ENCODE measurements around the gene ADCY9. TPM values are rescaled to one million over a fixed set of nuclear protein-coding genes. Genes with fewer than 3 reads are reported as not detected.

The ADCY9 gene
- total RNA-seq, 2 experiments from 2014 or later = 9.0 to 9.5 TPM

GRCh38 chr16:4101421-4102219 is 14.6 kb downstream of the ADCY9 start:
- ChIA-PET POLR2A (no interaction called here), CTCF (interaction anchor here (1.2 kb wide), 1 partner anchor 12 kb away, joined by 3 read pairs; no protein-coding TSS in a partner anchor)
- no peaks in the 10 kb centered on the region for H3K9me3 Mint-ChIP-seq
- H3K4me3 Mint-ChIP-seq = no peak overlapping the region
- H3K4me1 Mint-ChIP-seq = no peaks in the 10 kb centered on the region
- H3K27me3 Mint-ChIP-seq = no peaks in the 10 kb centered on the region
- DNase-seq = no peak
- no peak overlapping the region for H3K27ac Mint-ChIP-seq
- H3K36me3 Mint-ChIP-seq (ENCODE audit: low read depth) = peaks cover 24% of the 10 kb centered on the region

GRCh38 chr16:4098501-4098900 is 17.7 kb downstream of the ADCY9 start:
- POLR2A ChIA-PET = no interaction called here
- Mint-ChIP-seq H3K9me3 (no peaks in the 10 kb centered on the region), H3K36me3 (ENCODE audit: low read depth) (peaks cover 8% of the 10 kb centered on the region), H3K4me1 (peaks cover 2% of the 10 kb centered on the region), H3K4me3 (no peak overlapping the region), H3K27me3 (no peaks in the 10 kb centered on the region), H3K27ac (no peak overlapping the region)
- CTCF ChIA-PET = no interaction called here
- no peak for DNase-seq

DNA sequence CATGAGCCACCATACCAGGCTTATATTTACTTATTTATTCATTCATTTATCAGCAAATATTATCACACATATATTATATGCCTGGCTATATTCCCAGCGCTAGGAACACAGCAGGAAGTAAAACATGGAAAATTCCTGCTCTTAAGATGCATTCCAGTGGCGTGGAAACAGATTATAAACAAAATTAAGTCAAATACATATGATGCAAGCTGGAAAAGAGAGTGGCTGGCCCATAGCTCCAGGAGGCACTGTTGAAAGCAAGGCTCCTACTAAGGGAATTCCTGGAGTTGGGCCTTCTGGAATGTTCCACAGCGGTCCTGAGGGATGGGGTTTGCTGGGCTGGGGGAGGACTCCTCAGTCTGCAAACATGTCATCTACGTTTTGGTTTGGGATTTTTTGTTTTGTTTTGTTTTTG is 18.4 kb downstream of the ADCY9 start:
- Mint-ChIP-seq H3K4me3 (no peak overlapping the region), H3K9me3 (no peaks in the 10 kb centered on the region), H3K36me3 (ENCODE audit: low read depth) (peaks cover 6% of the 10 kb centered on the region), H3K27me3 (no peaks in the 10 kb centered on the region), H3K4me1 (peaks cover 2% of the 10 kb centered on the region), H3K27ac (no peak overlapping the region)
- POLR2A ChIA-PET = no interaction called here
- DNase-seq = no peak
- CTCF ChIA-PET = no interaction called here

GRCh38 chr16:4096509-4096908 is 19.7 kb downstream of the ADCY9 start:
- Mint-ChIP-seq H3K4me3 (no peak overlapping the region), H3K36me3 (ENCODE audit: low read depth) (no peaks in the 10 kb centered on the region), H3K4me1 (peaks cover 2% of the 10 kb centered on the region), H3K9me3 (no peaks in the 10 kb centered on the region), H3K27me3 (no peaks in the 10 kb centered on the region), H3K27ac (no peak overlapping the region)
- POLR2A ChIA-PET = no interaction called here
- DNase-seq = no peak
- CTCF ChIA-PET = interaction anchor here (1.6 kb wide), 1 partner anchor 158 kb away, joined by 5 read pairs; no protein-coding TSS in a partner anchor

DNA sequence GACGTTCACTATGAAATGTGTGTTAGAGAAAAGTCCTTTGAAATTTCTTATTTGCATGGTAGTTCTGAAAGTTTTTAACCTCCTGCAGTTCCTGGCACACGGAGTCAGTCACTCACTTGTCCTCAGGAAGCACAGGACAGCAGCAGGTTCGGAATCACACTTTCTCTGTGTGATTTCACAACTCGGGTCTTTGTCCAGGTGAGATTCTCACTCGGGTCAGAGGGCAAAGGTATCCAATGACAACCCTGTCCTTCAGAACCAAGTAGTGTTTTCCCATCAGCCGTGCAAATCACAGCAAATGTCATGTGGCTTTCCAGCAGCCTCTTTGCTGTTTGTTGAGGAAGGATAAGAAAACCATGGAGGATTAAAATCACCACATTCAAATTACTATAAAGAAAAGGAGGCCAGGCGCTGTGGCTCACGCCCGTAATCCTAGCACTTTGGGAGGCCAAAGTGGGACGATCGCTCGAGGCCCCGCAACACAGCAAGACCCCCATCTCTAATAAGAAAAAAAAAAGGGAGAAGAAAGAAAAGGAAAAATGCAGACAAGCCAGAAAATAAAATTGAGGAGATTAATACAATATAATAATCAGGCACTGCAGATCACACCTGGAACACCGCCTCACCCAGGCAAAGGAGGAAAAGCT is 22.0 kb downstream of the ADCY9 start:
- H3K27me3 Mint-ChIP-seq = no peaks in the 10 kb centered on the region
- no peaks in the 10 kb centered on the region for H3K36me3 Mint-ChIP-seq (ENCODE audit: low read depth)

DNA sequence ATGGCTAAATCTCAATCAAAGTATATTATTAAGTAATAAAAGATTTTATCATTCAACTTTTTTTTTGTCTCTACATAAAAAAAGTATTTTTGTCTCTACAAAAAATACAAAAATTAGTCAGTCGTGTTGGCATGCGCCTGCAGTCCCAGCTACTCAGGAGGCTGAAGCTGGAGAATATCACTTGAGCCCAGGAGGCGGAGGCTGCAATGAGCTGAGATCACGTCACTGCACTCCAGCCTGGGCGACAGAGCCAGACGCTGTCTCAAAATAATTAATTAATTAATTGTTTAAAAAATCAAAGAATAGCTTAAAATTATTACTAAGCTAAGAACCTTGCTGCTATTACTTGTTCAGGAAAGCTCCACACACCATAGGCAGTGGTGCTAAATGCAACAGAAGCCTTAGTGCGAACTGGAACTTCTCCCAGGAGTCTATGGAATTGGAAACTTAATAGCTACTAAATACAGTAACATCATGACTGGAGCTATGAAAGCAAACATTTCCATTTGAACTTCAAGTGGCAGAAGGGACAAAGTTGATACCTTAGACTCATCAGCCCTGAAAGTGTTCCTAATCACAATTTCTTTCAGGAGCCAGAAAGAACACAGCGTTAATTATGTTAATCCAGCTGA is 22.6 kb downstream of the ADCY9 start:
- H3K27me3 Mint-ChIP-seq = no peaks in the 10 kb centered on the region
- no peak overlapping the region for H3K27ac Mint-ChIP-seq
- ChIA-PET POLR2A (no interaction called here), CTCF (interaction anchor here (0.6 to 1.9 kb wide), 2 partner anchors 160 to 382 kb away, joined by 3 to 6 read pairs; no protein-coding TSS in a partner anchor)
- H3K9me3 Mint-ChIP-seq = no peaks in the 10 kb centered on the region
- peaks cover 5% of the 10 kb centered on the region for H3K4me1 Mint-ChIP-seq
- no peak overlapping the region for H3K4me3 Mint-ChIP-seq
- H3K36me3 Mint-ChIP-seq (ENCODE audit: low read depth) = no peaks in the 10 kb centered on the region
- DNase-seq = no peak

More for the DNA sequence above, 22.0 kb downstream of the ADCY9 start:
- ChIA-PET POLR2A (no interaction called here), CTCF (interaction anchor here (0.6 to 1.9 kb wide), 2 partner anchors 160 to 382 kb away, joined by 3 to 6 read pairs; no protein-coding TSS in a partner anchor)
- Mint-ChIP-seq H3K27ac (no peak overlapping the region), H3K4me3 (no peak overlapping the region), H3K9me3 (no peaks in the 10 kb centered on the region), H3K4me1 (peaks cover 5% of the 10 kb centered on the region)
- DNase-seq = no peak

GRCh38 chr16:4092547-4093265 is 23.5 kb downstream of the ADCY9 start:
- POLR2A ChIA-PET = interaction anchor here (1.2 kb wide), 1 partner anchor 179 kb away, joined by 3 read pairs; no protein-coding TSS in a partner anchor
- CTCF ChIA-PET = interaction anchor here (0.6 to 1.9 kb wide), 2 partner anchors 17 to 161 kb away, joined by 3 to 6 read pairs; no protein-coding TSS in a partner anchor
- DNase-seq = no peak
- Mint-ChIP-seq H3K36me3 (ENCODE audit: low read depth) (no peaks in the 10 kb centered on the region), H3K9me3 (no peaks in the 10 kb centered on the region), H3K4me3 (no peak overlapping the region), H3K27me3 (no peaks in the 10 kb centered on the region), H3K4me1 (peaks cover 5% of the 10 kb centered on the region), H3K27ac (no peak overlapping the region)

GRCh38 chr16:4091240-4092012 is 24.8 kb downstream of the ADCY9 start:
- ChIA-PET CTCF (interaction anchor here (0.6 kb wide), 1 partner anchor 410 kb away, joined by 4 read pairs; no protein-coding TSS in a partner anchor), POLR2A (no interaction called here)
- Mint-ChIP-seq H3K4me1 (peaks cover 4% of the 10 kb centered on the region), H3K4me3 (no peak overlapping the region), H3K27ac (no peak overlapping the region), H3K9me3 (no peaks in the 10 kb centered on the region), H3K36me3 (ENCODE audit: low read depth) (no peaks in the 10 kb centered on the region), H3K27me3 (no peaks in the 10 kb centered on the region)
- no peak for DNase-seq

DNA sequence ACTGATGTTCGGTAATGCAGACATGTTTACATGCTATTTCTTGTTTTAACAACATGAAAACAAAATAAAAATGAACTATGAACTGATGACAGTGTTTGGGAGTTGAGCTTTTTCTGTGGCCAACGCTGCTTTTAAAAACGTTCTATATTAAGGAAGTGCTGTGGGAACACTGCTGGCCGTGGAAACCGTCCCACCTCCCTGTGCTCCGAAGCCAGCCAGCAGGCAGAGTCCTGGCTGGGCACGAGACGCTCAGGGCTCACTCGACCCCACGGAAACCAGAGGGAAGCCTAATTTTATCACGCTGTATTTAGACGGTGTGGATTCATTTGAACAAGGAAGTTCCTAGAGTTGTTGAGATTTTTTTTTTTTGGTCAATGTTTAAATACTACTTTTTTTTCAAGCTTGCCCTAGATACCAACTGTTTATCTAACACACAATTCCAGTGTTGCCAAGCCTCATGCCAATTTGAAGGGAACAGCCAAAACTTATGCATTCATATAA is 25.8 kb downstream of the ADCY9 start:
- CTCF ChIA-PET = no interaction called here
- Mint-ChIP-seq H3K4me1 (peaks cover 3% of the 10 kb centered on the region), H3K4me3 (no peak overlapping the region), H3K9me3 (no peaks in the 10 kb centered on the region), H3K27ac (no peak overlapping the region), H3K27me3 (no peaks in the 10 kb centered on the region), H3K36me3 (ENCODE audit: low read depth) (no peaks in the 10 kb centered on the region)
- POLR2A ChIA-PET = no interaction called here
- DNase-seq = no peak

DNA sequence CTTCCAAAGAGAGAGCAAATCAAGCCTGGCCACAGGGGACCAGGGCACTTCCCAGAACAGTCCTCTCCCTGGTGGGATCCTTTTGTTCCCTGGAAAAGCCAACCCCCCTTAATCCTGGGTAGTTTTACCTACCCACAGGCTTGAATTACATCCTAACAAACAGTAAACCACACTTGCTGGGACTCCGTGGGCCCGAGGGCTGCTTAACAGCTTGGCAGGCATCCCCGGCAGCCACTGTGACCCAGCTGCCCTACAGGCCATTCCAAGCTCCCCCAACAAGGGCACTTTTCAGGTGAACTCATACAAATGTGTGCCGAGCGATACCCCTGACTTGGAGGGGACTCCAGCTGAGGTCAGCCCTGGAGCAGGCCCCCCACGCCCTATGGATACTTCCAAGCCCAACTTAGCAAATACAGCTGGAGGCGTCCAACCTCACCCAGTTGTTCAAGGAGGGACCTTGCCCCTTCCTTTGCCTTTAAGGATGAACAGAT is 26.4 kb downstream of the ADCY9 start:
- Mint-ChIP-seq H3K4me1 (peaks cover 6% of the 10 kb centered on the region), H3K4me3 (no peak overlapping the region), H3K27me3 (no peaks in the 10 kb centered on the region), H3K27ac (no peak overlapping the region), H3K36me3 (ENCODE audit: low read depth) (no peaks in the 10 kb centered on the region), H3K9me3 (no peaks in the 10 kb centered on the region)
- POLR2A ChIA-PET = no interaction called here
- no peak for DNase-seq
- CTCF ChIA-PET = no interaction called here

DNA sequence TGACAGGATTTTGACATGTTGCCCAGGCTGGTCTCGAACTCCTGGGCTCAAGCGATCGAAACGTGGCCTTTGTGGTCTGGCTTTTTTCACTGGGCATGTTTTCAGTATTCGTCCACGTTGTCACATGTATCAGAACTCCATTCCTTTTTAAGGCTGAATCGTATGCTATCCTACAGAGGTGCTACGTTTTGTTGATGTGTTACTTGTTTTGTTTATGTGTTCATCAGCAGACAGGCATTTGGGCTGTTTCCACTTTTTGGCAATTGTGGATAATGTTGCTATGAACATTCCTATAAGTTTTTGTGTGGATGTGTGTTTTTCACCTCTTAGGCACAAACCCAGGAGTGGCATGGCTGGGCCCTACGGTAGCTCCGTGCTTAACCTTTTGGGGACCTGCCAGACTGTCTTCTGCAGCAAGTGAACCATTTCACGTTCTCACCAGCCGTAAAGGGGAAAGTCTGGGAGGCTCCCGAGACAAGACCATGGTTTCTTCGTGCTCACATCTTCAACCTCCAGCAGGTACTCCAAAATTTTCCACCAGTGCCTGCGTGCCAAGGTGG is 26.9 kb downstream of the ADCY9 start:
- DNase-seq = no peak
- H3K9me3 Mint-ChIP-seq = no peaks in the 10 kb centered on the region

More for the DNA sequence above, 26.9 kb downstream of the ADCY9 start:
- ChIA-PET CTCF (no interaction called here), POLR2A (no interaction called here)
- H3K27ac Mint-ChIP-seq = no peak overlapping the region
- no peaks in the 10 kb centered on the region for H3K36me3 Mint-ChIP-seq (ENCODE audit: low read depth)
- no peaks in the 10 kb centered on the region for H3K27me3 Mint-ChIP-seq
- H3K4me1 Mint-ChIP-seq = peaks cover 10% of the 10 kb centered on the region
- no peak overlapping the region for H3K4me3 Mint-ChIP-seq
